Stomach (tissue), 4 donors: Measurements from ENCODE around the gene CTBP1.

Experiments used
- EP300 ChIP-seq: sonication (generic); formaldehyde crosslinking; IDR thresholded peaks from one replicate; pipeline ENCODE4 v1.6.1; 2017; ENCODE audit warnings: antibody characterized with exemption
- POLR2A ChIP-seq, 4 donors: fragments of 450-650 bp; IDR thresholded peaks; one replicate each; pipeline ENCODE4 v1.6.1; 2016; ENCODE audit warnings: antibody characterized with exemption in 4 of 4, control low read depth in 2 of 4, mild to moderate bottlenecking in 1 of 4, moderate library complexity in 1 of 4
- TF ChIP-seq, protein P1 (sequence below), 7 experiments: fragments of 450-650 bp in 4 of 7; fragments of 200-600 bp in 3 of 7; sonication (generic) in 3 of 7; IDR thresholded peaks; one replicate each; pipeline ENCODE4 v1.5.1; 2016 to 2019; ENCODE audit warnings: antibody characterized with exemption in 7 of 7, control low read depth in 2 of 7, mild to moderate bottlenecking in 1 of 7

DNA sequence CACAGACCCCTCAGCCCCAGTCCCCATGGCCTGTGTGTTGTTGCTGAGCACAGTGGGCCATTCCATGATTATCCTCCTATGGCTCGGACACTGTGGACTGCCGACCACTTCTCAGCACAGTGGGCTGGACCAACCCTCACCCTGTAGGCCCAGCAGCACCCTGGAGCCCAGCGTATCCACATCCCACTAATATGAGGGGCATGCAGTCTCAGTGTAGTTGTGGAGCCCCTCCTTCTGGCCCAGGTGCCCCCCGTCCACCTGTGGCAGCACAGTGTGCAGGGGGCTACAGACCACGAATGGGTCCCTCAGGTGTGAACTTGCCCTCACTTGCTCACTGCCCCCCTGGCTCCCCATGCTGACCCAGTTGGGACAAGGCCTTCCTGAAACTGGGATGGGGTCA, 84.5 kb downstream of the CTBP1 start:
- TF ChIP-seq, protein P1, sequence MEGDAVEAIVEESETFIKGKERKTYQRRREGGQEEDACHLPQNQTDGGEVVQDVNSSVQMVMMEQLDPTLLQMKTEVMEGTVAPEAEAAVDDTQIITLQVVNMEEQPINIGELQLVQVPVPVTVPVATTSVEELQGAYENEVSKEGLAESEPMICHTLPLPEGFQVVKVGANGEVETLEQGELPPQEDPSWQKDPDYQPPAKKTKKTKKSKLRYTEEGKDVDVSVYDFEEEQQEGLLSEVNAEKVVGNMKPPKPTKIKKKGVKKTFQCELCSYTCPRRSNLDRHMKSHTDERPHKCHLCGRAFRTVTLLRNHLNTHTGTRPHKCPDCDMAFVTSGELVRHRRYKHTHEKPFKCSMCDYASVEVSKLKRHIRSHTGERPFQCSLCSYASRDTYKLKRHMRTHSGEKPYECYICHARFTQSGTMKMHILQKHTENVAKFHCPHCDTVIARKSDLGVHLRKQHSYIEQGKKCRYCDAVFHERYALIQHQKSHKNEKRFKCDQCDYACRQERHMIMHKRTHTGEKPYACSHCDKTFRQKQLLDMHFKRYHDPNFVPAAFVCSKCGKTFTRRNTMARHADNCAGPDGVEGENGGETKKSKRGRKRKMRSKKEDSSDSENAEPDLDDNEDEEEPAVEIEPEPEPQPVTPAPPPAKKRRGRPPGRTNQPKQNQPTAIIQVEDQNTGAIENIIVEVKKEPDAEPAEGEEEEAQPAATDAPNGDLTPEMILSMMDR (IDR thresholded peaks at IDR 0.05) = no peak
- TF ChIP-seq POLR2A (IDR thresholded peaks at IDR 0.05) (no peak), EP300 (no peak)
